T-helper 2 cell treated with Interferon-gamma antibody and Interleukin-4, amounts not matched to agents 5 μg/mL and 100 μg/mL, for 36 hours (primary cell): ENCODE data around the gene COL20A1.

Experiments used
- DNase-seq: peaks from one replicate; pipeline ENCODE4 v3.0.0; 2021; ENCODE audit warnings: low spot score
- H3K27ac Mint-ChIP-seq: one replicate; pipeline ENCODE4 v1.8.0; 2021; ENCODE audit warnings: mild to moderate bottlenecking, mixed read lengths
- H3K27me3 Mint-ChIP-seq: one replicate; pipeline ENCODE4 v1.8.0; 2021; ENCODE audit warnings: low read depth, mixed read lengths
- H3K36me3 Mint-ChIP-seq: one replicate; pipeline ENCODE4 v1.8.0; 2021; ENCODE audit warnings: low read depth, mixed read lengths
- H3K4me1 Mint-ChIP-seq: one replicate; pipeline ENCODE4 v1.8.0; 2021; ENCODE audit warnings: low read depth, mixed read lengths
- H3K4me3 Mint-ChIP-seq: one replicate; pipeline ENCODE4 v1.8.0; 2022; ENCODE audit warnings: mild to moderate bottlenecking, moderate library complexity, mixed read lengths
- H3K9me3 Mint-ChIP-seq: one replicate; pipeline ENCODE4 v1.8.0; 2021; ENCODE audit warnings: mixed read lengths

The COL20A1 gene

GRCh38 chr20:63357921-63358905 is 65.2 kb downstream of the COL20A1 start:
- no peak overlapping the region for H3K4me3 Mint-ChIP-seq
- no peaks in the 10 kb centered on the region for H3K4me1 Mint-ChIP-seq
- no peaks in the 10 kb centered on the region for H3K9me3 Mint-ChIP-seq
- no peak for DNase-seq
- H3K27ac Mint-ChIP-seq: no peak overlapping the region
- H3K27me3 Mint-ChIP-seq: peaks cover 12% of the 10 kb centered on the region
- H3K36me3 Mint-ChIP-seq: no peaks in the 10 kb centered on the region

- Mint-ChIP-seq H3K36me3 (no peaks in the 10 kb centered on the region), H3K27ac (no peak overlapping the region), H3K4me3 (no peak overlapping the region), H3K4me1 (no peaks in the 10 kb centered on the region), H3K27me3 (peaks cover 12% of the 10 kb centered on the region), H3K9me3 (no peaks in the 10 kb centered on the region)
- DNase-seq: no peak
Measured at GRCh38 chr20:63359164-63359934, 66.4 kb downstream of the COL20A1 start.

- peaks cover 12% of the 10 kb centered on the region for H3K27me3 Mint-ChIP-seq
- no peak overlapping the region for H3K4me3 Mint-ChIP-seq
- H3K36me3 Mint-ChIP-seq: no peaks in the 10 kb centered on the region
- no peak overlapping the region for H3K27ac Mint-ChIP-seq
- H3K4me1 Mint-ChIP-seq: no peaks in the 10 kb centered on the region
- no peak for DNase-seq
- no peaks in the 10 kb centered on the region for H3K9me3 Mint-ChIP-seq
Measured at GRCh38 chr20:63359937-63360849, 67.2 kb downstream of the COL20A1 start.

DNA sequence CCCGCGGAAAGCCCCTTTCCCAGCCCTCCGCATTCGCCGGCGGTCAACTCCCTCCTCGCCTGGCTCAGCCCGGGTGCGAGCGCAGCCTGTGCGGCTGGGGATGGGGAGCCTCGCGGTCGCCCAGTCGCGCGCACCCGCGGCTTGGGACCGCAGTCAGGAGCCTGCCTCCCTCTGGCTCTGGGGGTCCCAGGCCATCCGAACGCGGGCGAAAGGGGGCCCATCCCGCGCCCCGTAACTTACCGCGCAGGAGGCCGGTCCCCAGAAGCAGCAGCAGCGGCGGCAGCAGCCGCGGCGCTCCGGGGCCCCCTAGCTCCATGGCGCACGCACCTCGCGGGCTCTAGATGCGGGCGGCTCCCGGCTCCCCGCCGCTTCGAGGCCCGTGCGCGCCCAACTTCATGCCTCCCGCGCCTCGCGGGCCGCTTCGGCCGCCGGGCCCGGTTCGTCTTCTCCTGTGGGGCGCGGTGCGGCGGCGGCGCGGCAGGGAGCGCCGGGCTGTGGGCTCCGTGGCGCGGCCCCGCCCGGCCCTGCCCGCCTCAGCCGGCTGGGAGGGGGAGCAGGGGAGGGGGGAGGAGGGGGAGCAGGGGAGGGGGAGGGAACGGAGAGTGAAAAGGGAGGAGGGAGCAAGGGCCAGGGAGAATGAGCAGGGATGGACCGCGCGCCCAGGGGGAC is 68.0 kb downstream of the COL20A1 start, which contains the start of gene CHRNA4:
Gene CHRNA4, minus strand, starts transcription at position 500 of the 669 bp plus-strand sequence. Its CDS starts 184 bp downstream, at position 316.
- H3K4me1 Mint-ChIP-seq: no peaks in the 10 kb centered on the region
- no peaks in the 10 kb centered on the region for H3K36me3 Mint-ChIP-seq
- H3K9me3 Mint-ChIP-seq: no peaks in the 10 kb centered on the region
- no peak within 1 kb of the TSS for H3K27ac Mint-ChIP-seq
- H3K4me3 Mint-ChIP-seq: no peak within 1 kb of the TSS
- H3K27me3 Mint-ChIP-seq: peaks cover 12% of the 10 kb centered on the region
- DNase-seq: no peak

DNA sequence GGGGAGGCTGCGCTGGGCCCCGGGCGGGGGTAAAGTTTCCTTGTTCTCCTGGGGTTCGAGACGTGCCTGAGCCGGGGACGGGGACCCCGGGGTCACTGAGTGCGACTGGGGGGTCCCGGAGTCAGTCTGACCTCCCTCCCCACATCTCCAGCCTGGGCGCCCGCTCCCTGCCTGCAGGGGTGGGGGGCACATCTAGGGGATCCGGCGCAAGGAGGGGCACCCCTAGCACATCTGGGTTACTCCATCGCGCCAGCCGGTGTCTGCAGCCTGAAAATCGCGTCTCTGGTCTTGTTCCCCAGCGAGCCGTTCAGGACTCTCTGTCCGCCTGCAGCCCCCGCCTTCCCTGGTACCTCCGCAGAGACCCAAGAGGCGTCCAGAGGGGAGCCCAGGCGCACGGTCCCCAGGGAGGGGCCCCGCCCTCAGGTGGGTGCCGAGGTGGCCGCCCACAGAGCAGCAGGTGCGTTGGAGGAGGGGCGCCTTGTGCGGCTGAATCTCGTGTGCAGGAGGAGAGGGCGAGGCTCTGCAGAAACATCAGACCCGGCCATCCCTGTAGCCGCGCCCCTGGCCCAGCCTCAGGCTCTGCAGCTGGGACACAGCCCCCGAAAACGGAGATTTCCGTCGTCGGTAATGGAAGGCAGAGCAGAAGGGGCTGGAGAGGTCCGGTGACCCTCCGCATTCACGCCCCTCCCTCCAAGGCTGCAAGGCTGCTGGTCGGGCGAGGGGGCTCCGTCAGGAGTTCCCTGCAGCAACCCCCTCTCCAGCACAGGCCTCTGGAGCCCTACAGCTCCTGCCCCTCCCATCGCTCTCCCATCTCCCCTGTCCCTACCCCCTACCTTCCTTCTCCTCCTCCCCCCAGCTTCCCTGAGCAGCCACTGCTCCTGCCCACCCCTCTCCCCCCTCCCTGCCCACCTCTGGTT is 68.8 kb downstream of the COL20A1 start:
- H3K27me3 Mint-ChIP-seq: peaks cover 12% of the 10 kb centered on the region
- no peaks in the 10 kb centered on the region for H3K4me1 Mint-ChIP-seq
- H3K36me3 Mint-ChIP-seq: no peaks in the 10 kb centered on the region
- H3K9me3 Mint-ChIP-seq: no peaks in the 10 kb centered on the region
- H3K27ac Mint-ChIP-seq: no peak overlapping the region
- DNase-seq: no peak
- H3K4me3 Mint-ChIP-seq: no peak overlapping the region

GRCh38 chr20:63362436-63363009 is 69.5 kb downstream of the COL20A1 start:
- no peak overlapping the region for H3K4me3 Mint-ChIP-seq
- no peaks in the 10 kb centered on the region for H3K36me3 Mint-ChIP-seq
- no peaks in the 10 kb centered on the region for H3K4me1 Mint-ChIP-seq
- no peaks in the 10 kb centered on the region for H3K9me3 Mint-ChIP-seq
- no peak for DNase-seq
- peaks cover 12% of the 10 kb centered on the region for H3K27me3 Mint-ChIP-seq
- H3K27ac Mint-ChIP-seq: no peak overlapping the region

DNA sequence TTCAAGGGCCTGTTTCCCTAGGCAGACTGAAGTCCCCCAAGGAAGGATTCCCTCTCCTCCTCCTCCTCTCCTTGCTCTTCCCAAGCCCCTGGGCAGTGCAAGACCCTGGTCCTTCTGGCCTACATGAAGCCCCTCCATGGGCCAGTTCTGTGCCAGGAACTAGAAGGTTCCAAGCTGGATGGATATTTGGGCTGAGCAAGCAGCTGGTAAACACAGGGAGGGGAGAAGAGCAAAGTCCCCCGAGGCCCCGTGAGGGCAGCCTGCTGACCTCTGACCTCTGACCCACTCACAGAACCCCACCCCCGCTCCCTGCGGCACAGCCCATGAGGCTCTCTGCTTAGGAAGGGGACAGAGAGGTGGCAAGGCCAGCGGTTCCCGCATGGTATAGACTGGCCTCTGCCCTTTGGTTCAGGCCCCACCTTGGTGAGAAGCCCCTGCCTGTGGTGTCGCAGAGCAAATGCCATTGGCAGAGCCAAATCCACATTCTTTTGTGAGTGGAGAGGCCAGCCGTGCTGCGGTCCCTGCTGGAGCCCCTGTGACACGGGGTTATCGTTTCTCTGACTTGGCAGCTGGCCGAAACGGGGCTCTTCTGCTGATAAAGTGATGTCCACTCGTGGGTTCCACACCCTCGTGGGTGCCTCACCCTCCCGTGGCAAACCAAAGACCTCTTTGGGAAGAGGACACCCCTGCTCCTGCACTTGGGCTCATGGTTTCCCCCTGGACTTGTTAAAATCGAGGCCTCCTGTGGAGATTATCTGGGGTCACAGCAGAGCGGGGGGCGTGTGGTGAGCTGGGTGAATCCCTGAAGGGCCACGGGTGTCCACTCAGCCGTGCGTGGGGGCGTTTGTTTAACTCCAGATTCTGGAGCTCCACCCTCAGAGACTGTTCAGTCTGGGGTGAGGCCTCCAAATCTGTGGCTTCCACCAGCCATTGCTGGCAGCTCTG is 70.3 kb downstream of the COL20A1 start:
- no peak for DNase-seq
- no peaks in the 10 kb centered on the region for H3K36me3 Mint-ChIP-seq
- peaks cover 12% of the 10 kb centered on the region for H3K27me3 Mint-ChIP-seq
- H3K27ac Mint-ChIP-seq: no peak overlapping the region
- no peak overlapping the region for H3K4me3 Mint-ChIP-seq
- H3K4me1 Mint-ChIP-seq: no peaks in the 10 kb centered on the region
- H3K9me3 Mint-ChIP-seq: no peaks in the 10 kb centered on the region

GRCh38 chr20:63363981-63364561 is 71.1 kb downstream of the COL20A1 start:
- no peak overlapping the region for H3K27ac Mint-ChIP-seq
- H3K27me3 Mint-ChIP-seq: peaks cover 12% of the 10 kb centered on the region
- DNase-seq: no peak
- H3K4me3 Mint-ChIP-seq: no peak overlapping the region
- H3K9me3 Mint-ChIP-seq: no peaks in the 10 kb centered on the region
- H3K4me1 Mint-ChIP-seq: no peaks in the 10 kb centered on the region
- H3K36me3 Mint-ChIP-seq: no peaks in the 10 kb centered on the region

- Mint-ChIP-seq H3K4me1 (no peaks in the 10 kb centered on the region), H3K4me3 (no peak overlapping the region), H3K27me3 (peaks cover 10% of the 10 kb centered on the region), H3K27ac (no peak overlapping the region), H3K9me3 (no peaks in the 10 kb centered on the region), H3K36me3 (no peaks in the 10 kb centered on the region)
- DNase-seq: no peak
Measured at GRCh38 chr20:63364801-63365585, 72.0 kb downstream of the COL20A1 start.

- H3K27ac Mint-ChIP-seq: no peak overlapping the region
- no peak overlapping the region for H3K4me3 Mint-ChIP-seq
- no peak for DNase-seq
- peaks cover 8% of the 10 kb centered on the region for H3K27me3 Mint-ChIP-seq
- no peaks in the 10 kb centered on the region for H3K4me1 Mint-ChIP-seq
- H3K9me3 Mint-ChIP-seq: no peaks in the 10 kb centered on the region
- H3K36me3 Mint-ChIP-seq: no peaks in the 10 kb centered on the region
Measured at GRCh38 chr20:63365601-63366389, 72.8 kb downstream of the COL20A1 start.
